Measurements from ENCODE around the gene ATG7. TPM values are rescaled to one million over a fixed set of nuclear protein-coding genes. Genes with fewer than 3 reads are reported as not detected.
A peak's percentile ranks its signal among the peaks of the same experiment; 100 is the strongest.

ATG7 gene
- total and polyA plus RNA-seq, 10 of the 15 experiments (the other 5 are each of a cell fraction or from before 2014, with no cell fraction given) = 13.5 to 49.5 (median 26.4) TPM

DNA sequence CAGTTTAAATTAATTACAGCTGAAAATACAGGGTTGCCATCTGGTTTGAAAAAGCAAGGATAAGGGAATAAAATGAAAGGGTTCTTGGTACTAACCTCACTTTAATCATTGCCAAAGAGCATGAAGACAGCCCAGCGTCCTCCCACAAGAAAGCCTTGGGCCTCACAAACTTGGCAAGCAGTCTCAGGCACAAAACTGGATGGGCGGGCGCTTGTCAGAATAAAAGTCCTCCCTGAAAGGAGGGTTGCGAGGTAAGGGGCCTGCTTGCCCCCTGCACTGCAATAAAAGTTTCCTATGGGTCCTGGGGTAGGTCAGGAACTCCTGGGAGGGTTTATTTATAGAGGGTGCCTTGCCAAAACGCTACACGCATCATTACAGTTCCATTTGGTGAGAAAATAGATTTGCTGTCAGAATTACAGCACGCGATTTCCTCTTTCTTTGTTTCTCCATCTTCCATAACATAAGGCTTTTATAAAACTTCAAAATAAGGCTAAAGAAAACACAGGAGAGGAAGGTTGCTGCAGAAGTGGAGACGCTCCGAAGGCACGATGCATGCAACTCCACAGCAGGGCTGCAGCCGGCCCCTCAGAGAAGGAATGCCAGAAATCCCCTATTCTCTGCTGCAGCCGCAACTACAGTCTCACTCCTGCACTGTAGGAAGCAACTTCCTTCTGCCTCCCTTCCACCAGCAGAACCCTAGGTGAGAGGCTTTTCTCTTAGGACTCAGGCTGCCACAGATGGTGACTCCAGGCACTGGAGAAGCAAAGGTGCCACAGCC, 310.2 kb downstream of the ATG7 start (continued):
- TF ChIP-seq ESRRA (IDR thresholded peaks at IDR 0.05; ENCODE audit: low read length) = no peak
- TF ChIP-seq, protein P1, sequence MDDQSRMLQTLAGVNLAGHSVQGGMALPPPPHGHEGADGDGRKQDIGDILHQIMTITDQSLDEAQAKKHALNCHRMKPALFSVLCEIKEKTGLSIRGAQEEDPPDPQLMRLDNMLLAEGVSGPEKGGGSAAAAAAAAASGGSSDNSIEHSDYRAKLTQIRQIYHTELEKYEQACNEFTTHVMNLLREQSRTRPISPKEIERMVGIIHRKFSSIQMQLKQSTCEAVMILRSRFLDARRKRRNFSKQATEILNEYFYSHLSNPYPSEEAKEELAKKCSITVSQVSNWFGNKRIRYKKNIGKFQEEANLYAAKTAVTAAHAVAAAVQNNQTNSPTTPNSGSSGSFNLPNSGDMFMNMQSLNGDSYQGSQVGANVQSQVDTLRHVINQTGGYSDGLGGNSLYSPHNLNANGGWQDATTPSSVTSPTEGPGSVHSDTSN (IDR thresholded peaks at IDR 0.05; ENCODE audit: insufficient replicate concordance, low read depth, low read length) = peak; percentile 2
- no peak for TF ChIP-seq CHD2 (IDR thresholded peaks at IDR 0.05; ENCODE audit: borderline replicate concordance, low read depth, low read length)
- TF ChIP-seq FOXK2 (IDR thresholded peaks at IDR 0.05) = no peak
- no peak for TF ChIP-seq KDM1A (IDR thresholded peaks at IDR 0.05; ENCODE audit: borderline replicate concordance)
- TF ChIP-seq SPI1 (IDR thresholded peaks at IDR 0.05; ENCODE audit: borderline replicate concordance, insufficient read depth, low read depth, low read length) = 0 out of 2 replicates have a peak, but pooled peaks have one; percentile 8
- TF ChIP-seq STAT3 (IDR thresholded peaks at IDR 0.05; ENCODE audit: low read depth, low read length) = no peak
- no peak for TF ChIP-seq ZBED1 (IDR thresholded peaks at IDR 0.05; ENCODE audit: borderline replicate concordance)
- TF ChIP-seq POLR2AphosphoS5 (IDR thresholded peaks at IDR 0.05; ENCODE audit: low read length) = no peak
- TF ChIP-seq, protein P2, sequence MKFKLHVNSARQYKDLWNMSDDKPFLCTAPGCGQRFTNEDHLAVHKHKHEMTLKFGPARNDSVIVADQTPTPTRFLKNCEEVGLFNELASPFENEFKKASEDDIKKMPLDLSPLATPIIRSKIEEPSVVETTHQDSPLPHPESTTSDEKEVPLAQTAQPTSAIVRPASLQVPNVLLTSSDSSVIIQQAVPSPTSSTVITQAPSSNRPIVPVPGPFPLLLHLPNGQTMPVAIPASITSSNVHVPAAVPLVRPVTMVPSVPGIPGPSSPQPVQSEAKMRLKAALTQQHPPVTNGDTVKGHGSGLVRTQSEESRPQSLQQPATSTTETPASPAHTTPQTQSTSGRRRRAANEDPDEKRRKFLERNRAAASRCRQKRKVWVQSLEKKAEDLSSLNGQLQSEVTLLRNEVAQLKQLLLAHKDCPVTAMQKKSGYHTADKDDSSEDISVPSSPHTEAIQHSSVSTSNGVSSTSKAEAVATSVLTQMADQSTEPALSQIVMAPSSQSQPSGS (IDR thresholded peaks at IDR 0.05; ENCODE audit: low read length) = no peak
- TF ChIP-seq EGR1 (IDR thresholded peaks at IDR 0.05; ENCODE audit: borderline replicate concordance in 1 of 2, low read depth in 2 of 2, low read length in 2 of 2) = no peak
- TF ChIP-seq MXI1 (IDR thresholded peaks at IDR 0.05; ENCODE audit: low read depth, low read length) = no peak
- TF ChIP-seq, protein P3, sequence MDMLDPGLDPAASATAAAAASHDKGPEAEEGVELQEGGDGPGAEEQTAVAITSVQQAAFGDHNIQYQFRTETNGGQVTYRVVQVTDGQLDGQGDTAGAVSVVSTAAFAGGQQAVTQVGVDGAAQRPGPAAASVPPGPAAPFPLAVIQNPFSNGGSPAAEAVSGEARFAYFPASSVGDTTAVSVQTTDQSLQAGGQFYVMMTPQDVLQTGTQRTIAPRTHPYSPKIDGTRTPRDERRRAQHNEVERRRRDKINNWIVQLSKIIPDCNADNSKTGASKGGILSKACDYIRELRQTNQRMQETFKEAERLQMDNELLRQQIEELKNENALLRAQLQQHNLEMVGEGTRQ (IDR thresholded peaks at IDR 0.05; ENCODE audit: borderline replicate concordance, low read depth, low read length) = no peak
- no peak for TF ChIP-seq MYB (IDR thresholded peaks at IDR 0.05; ENCODE audit: borderline replicate concordance, low read depth, low read length)
- TF ChIP-seq, protein P4, sequence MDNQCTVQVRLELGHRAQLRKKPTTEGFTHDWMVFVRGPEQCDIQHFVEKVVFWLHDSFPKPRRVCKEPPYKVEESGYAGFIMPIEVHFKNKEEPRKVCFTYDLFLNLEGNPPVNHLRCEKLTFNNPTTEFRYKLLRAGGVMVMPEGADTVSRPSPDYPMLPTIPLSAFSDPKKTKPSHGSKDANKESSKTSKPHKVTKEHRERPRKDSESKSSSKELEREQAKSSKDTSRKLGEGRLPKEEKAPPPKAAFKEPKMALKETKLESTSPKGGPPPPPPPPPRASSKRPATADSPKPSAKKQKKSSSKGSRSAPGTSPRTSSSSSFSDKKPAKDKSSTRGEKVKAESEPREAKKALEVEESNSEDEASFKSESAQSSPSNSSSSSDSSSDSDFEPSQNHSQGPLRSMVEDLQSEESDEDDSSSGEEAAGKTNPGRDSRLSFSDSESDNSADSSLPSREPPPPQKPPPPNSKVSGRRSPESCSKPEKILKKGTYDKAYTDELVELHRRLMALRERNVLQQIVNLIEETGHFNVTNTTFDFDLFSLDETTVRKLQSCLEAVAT (IDR thresholded peaks at IDR 0.05) = no peak
- TF ChIP-seq MTA2 (IDR thresholded peaks at IDR 0.05; ENCODE audit: low read depth) = no peak
- TF ChIP-seq RUNX3 (IDR thresholded peaks at IDR 0.05; ENCODE audit: low read length) = peak; percentile 43; the same call in 1 of the 2 replicates
- no peak for TF ChIP-seq SP1 (IDR thresholded peaks at IDR 0.05; ENCODE audit: low read depth, low read length)
- no peak for TF ChIP-seq RCOR1 (conservative IDR thresholded peaks at IDR 0.05; ENCODE audit: low read depth, low read length)
- TF ChIP-seq YY1 (IDR thresholded peaks at IDR 0.05; ENCODE audit: low read depth, low read length) = no peak
